Caki2 (cell line): ENCODE data around the gene RAB44. TPM values are rescaled to one million over a fixed set of nuclear protein-coding genes. Genes with fewer than 3 reads are reported as not detected.
A peak's percentile ranks its signal among the peaks of the same experiment; 100 is the strongest.

Experiments used
- DNase-seq: peaks from one replicate; pipeline ENCODE4 v3.0.0-alpha.2; 2015; ENCODE audit warnings: low read depth
- in situ Hi-C: cut with HindIII; loops from 2 replicates; pipeline ENCODE4 v1.10.0; 2016; ENCODE audit warnings: low sequenced_read_pairs, low pct_unique_long_range_greater_than_20kb, mixed read lengths
- total RNA-seq: library from RNA; depleted of rRNA; stranded (reverse); fragments of >200 nt; shearing (Covaris generic); gene quantifications from 2 replicates; pipeline ENCODE4 v1.2.3, GENCODE V29; 2014; ENCODE audit warnings: low replicate concordance

Gene RAB44
- total RNA-seq, 1 experiment from 2014 or later = not detected

DNA sequence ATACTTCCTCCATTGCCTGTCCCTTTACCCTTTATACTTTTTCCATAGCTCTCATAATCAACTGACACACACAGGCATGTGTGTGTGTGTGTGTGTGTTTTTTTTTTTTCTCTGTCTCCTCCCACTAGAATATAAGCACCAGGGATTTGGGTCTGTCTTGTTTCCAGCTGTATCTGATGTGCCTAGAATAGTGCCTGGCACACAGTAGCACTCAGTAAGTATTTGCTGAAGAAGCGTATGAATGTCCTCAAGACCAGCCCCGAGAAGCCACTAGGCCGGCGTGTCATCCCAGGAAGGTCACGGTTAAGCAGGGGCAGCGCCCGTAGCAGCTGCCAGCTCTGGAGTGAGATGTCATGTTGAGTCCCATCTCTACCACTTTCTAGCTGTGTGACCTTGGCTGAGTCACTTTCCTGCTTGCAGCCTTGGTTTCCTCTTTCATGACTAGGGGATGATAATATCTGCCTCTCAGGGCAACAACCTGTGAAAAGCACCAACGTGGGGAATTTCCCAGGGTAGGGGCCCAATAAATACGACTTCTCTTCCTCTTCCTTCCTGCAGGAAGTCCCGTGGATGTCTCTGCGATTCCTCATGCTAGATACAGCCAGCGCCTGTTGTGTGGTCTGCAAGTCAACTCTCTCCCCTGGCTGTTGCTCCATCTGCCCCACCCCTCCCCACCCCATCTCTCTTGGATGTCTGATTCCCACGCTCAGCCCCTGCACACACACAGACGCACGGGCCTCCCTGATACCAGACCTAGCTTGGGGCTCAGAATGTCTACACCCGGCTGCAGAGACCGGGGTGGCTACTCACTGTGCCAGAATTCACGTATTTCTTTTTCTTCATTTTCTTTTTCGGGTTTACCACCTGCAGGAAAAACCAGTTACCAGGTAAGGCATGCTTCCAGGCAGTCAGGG is 58.1 kb downstream of the RAB44 start:
- in situ Hi-C loops = loop anchor here (25.0 kb wide), 1 partner anchor 143 kb away; no protein-coding TSS in a partner anchor
- DNase-seq = peak; percentile 42

DNA sequence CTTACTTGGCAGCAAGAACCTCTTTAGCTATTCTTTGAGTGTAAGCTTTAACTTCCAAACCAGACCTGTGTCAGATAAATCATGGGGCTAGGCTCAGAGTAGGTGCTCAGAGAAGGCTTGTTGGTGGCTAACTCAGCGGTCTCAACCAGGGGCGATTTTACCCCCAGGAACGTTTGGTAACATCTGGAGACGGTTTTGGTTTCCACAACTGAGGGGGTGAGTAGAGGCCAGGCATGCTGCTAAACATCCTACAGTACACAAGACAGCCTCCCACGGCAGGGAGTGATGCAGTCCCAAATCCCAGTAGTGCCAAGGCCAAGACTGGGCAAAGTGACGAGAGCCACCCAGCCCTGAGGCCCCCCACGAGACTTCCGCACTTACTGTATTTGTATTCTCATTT is 59.2 kb downstream of the RAB44 start:
- no peak for DNase-seq
- in situ Hi-C loops = loop anchor here (25.0 kb wide), 1 partner anchor 144 kb away; no protein-coding TSS in a partner anchor

DNA sequence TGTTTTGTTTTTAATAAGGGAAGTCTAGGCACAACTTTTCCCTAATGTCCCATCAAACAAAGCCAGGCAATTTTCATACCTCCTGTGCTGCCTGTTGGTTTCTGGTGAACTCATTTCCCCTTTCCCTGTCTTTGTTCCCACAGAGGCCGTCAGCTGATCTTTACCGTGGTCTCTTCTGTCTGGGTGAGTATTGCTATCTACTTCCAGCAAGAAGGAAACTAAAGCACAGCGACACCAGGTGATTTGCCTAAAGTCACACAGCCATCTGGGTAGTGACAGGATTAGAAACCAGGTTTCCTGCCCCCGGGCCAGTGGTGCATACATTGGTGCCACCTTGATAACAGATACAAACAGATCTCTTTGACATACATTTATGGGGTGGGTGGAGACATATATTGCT is 59.6 kb downstream of the RAB44 start:
- in situ Hi-C loops = loop anchor here (25.0 kb wide), 1 partner anchor 145 kb away; no protein-coding TSS in a partner anchor
- no peak for DNase-seq

DNA sequence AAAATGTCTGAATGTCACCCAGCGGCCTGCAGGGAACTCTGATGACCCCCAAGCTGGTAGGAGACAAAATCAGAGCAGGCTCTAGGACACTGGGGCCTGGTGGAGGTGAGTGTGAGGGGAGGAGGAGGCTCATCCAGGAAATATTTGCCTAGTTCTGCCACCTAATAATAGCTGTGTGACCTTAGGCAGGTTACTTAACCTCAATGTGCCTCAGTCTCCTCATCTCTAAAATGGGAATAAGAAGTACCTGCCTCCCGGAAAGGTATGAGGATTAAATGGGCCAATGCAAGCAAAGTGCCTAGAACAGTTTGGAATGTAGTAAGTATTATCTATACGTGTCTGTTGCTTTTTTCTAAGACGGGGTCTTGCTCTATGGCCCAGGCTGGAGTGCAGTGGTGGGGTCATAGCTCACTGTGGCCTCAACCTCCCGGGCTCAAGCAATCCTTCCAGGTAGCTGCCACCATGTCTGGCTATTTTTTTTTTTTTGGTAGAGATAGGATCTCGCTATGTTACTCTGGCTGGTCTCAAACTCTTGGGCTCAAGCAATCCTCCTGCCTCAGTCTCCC is 60.4 kb downstream of the RAB44 start:
- DNase-seq = no peak
- in situ Hi-C loops = loop anchor here (25.0 kb wide), 1 partner anchor 146 kb away; no protein-coding TSS in a partner anchor

DNA sequence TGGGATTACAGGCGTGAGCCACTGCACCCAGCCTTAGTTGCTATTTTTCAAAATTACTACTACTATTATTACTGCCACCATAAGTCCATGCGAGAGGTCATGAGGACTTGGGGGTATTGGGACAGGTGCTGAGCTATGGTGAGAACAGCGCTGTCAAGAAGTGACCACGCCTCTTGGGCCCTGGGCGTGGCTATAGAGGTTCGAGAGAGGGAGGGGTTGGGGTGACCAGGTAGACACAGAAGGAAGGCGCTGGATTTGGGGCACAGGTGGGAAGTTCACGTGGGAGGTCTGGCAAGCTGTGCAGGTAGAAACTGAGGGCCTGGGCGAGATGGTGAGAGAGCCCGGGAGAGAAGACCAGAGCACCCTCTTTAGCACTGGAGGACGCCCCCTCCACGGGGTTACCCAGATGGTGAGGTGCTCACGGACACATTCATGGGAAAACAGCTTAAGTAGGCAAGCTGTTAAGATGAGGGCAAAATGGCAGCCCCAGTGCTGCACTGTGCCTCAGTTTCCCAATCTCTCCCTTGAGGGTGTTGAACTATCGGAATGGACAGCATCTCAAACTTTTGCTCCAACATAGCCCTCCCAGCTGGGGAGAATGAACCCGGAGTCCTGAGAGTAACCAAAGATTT is 61.0 kb downstream of the RAB44 start:
- in situ Hi-C loops = loop anchor here (25.0 kb wide), 1 partner anchor 146 kb away; no protein-coding TSS in a partner anchor
- no peak for DNase-seq

DNA sequence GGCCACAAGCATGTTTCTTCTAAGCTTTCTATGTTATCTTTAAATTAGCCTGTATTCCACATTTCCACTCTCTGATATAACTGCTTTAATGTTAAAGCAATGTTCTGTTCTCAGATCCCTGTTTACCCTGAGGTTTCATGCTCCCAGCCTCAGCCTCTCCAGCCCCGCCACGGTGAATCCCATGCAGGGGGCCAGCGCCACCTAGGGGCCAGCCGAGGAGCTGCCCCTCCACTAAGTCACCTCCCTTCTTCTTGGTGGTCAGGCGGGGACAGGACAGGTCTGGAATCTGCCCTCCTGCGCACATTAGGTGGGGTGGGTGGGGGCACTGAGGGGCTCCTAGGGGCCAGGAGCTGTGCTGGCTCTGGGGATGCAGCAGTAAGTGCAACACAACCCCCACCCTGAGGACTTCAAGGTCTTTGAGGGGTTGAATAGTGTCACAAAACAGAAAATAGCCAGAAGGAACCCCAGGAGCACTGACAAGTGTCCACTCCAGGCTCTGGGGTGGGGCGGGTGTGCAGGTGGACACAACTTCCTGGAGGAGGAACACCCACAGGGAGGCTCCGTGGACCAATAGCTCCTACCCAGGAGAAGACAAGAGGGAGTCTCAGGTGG is 61.6 kb downstream of the RAB44 start:
- in situ Hi-C loops = loop anchor here (25.0 kb wide), 1 partner anchor 147 kb away; no protein-coding TSS in a partner anchor

DNA sequence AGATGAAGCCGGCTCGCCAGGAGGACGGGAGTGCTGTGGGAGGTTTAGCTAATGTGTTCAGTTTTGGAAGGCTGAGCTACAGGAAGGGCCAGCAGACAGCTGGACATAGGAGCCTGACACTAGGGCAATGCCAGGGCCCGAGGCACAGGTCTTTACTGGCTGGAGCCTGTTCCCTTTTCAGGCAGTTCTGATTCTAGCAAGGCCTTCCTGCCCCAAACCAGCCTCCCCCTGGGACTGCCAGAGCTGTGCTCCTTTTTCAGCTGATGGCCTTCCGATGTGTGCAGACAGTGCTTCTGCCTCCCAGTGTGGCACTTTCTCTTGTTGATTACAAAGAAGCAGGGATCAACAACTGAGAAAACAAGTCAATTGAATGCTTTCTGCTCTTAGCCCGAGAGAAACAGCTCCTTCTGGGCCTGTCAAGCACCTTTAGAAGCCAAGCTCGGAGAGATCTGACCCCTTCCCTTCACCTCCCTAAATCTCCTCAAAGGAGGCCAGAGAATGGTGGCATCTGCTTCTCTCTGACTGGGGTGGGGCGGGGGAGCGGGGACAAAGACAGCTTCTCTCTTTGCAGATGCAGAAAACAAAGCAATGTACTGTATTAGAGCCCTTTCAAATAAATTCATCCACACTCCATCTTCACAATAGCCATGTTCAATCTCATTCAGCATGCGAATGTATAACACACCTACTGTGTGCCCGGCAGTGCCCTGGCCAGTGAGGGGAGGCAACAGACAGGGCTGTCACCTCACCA is 63.2 kb downstream of the RAB44 start:
- no peak for DNase-seq
- in situ Hi-C loops = loop anchor here (25.0 kb wide), 1 partner anchor 149 kb away; no protein-coding TSS in a partner anchor

More for the DNA sequence above, 61.6 kb downstream of the RAB44 start:
- DNase-seq = peak; percentile 64

DNA sequence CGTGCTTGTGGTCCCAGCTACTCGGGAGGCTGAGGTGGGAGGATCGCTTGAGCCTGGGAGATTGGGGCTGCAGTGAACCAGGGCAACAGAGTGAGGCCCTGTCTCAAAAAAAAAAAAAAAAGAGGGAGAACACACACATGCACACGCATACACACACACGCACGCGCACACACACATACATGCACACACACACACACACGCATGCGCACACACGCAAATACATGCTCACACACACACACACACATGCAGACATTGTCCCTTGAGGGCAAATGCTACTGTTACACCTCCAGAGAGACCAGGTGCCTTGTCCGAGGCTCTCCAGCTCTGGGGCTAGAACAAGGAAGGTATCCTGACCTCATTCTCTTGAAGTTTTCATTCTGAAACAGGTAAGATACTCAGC is 64.5 kb downstream of the RAB44 start:
- in situ Hi-C loops = loop anchor here (25.0 kb wide), 1 partner anchor 150 kb away; no protein-coding TSS in a partner anchor
- DNase-seq = no peak

DNA sequence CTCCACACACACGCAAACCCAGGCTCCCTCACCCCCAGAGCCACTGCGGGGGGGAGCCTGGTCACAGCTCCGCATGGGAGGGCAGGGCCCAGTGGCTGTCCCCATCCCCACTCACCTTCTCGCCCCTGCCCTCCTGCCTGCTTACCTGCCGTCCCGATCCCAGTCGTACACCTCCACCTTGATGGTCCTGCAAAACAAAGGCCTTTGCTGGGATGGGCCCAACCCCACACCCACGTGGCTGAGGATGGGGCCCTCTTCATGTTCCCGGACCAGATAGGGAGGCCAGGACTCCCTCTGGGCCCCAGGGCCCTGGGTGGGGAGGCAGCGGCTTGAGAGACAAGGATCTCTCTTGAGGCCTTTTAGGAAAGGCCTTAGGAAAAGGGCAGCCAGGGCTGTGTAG is 67.6 kb downstream of the RAB44 start:
- no peak for DNase-seq
- in situ Hi-C loops = loop anchor here (25.0 kb wide), 1 partner anchor 153 kb away; no protein-coding TSS in a partner anchor

DNA sequence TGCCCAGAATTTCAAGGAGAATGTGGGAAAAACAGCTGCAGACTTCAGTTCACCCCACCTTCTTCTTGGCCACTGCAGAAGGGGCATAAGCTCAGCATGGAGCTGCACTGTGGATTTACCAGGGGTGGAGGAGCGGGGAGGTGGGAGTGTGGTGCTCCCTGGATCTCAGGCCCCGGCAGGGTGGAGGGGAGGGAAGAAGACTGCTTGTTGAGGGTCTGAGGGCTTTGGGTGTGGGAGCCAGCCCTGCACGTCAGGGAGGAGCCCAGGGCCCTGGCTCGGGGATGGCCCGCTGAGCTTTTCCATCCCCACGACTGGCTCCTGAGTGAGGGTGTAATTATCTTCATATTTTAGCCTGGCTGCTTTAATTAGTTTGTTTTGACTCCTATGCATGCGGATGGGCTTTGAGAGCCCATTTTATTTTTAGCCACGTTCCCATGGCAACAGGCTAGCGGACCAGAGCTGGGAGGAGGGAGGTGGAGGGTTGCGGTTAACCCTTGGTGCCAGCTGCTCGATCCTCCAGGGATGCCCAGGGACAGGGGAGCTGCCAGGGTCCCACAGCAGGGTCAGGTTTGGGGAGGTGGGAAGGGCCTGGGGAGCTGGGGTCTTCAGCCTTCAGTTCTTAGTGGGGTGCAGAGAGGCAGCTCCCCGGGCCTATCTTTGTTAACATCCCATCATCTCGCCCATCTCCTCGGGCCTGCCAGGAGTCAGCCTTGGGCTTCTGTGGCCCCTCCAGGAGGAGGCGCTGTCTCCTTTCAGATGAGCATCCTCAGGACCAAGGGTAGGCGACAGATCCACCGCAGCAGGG is 68.2 kb downstream of the RAB44 start:
- in situ Hi-C loops = loop anchor here (25.0 kb wide), 1 partner anchor 153 kb away; no protein-coding TSS in a partner anchor
- peak; percentile 26 for DNase-seq

DNA sequence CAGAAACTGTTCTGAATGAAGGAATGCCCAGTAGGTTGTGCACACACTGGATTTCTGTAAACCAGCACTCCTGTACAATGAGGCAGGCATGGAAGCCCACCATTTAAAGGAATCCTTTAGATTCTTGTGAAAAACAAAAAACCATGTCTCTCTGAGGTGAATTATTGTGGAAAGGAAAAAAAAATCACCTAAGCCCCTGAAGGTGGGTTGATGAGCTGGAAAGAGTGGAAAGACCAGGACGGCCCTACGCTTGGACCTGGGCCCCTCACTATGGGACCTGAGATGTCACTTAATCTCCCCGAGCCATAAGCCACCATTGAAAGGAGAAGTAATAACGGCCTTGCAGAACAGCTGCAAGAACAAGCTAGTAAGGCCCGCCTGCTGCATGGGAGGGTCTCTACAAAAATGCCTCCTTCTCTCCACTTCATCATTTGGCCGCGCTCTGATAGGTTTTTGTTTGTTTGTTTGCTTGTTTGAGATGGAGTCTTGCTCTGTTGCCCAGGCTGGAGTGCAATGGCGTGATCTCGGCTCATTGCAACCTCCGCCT is 68.8 kb downstream of the RAB44 start:
- no peak for DNase-seq
- in situ Hi-C loops = loop anchor here (25.0 kb wide), 1 partner anchor 154 kb away; no protein-coding TSS in a partner anchor

DNA sequence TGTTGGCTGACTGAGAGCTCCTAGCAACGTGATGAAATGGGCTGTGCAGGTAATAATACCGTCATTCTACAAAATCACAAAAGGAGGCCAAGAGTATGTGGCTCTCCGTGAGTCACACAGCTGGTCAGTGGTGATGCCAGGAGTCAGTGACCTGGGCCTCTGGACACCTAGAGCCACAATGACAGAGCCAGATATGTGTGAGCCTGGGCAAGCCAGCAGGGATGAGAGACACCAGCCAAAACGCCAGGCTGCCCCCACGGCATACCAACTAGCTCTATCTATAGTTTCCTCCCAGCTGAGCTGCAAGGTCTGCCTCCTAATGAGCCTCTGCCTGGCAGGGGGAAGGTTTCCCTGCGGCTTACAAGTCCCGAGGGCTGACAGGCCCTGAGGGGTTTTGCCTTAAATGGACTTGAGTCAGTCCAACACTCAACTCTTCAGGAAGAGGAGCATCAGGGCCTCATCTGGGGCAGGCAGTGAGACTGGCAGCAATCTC is 71.6 kb downstream of the RAB44 start:
- no peak for DNase-seq
- in situ Hi-C loops = loop anchor here (25.0 kb wide), 1 partner anchor 157 kb away; no protein-coding TSS in a partner anchor

DNA sequence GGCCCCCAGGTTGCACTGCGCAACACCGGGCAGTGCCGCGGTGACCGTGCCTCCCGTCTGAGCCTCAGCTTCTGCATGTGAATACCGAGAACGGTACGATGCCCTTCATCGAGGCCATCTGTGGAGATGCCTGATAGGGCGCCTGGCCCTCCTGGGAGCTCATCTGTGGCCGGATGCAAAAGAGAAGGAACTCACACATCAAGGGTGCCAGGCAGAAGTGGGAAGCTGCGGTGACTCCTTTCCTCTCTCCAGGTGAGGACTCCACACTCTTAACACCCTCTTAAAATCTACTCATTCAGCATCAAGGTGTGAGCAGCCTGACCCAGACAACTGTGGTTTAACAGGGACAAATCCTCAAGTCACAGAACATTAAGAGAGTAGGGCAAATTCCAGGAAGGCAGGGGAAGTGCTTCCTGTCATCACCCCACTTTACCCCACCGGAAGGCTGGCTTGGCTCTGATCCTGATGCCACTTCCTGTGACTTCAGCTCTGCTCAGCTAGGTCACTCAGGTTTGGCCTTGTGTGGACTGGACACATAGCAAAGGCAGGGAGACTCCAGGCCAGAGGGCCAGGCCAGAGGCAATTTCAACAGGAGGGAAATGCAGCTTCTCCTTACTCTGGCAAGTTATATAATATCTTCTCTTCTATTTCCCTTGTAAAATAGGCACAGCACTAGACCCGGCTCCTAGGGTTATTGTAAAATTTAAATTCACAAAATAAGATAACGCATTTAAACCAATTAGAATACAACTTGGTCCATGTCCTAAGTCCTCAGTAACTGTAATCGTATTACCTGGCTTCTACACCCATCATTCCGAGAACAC is 72.3 kb downstream of the RAB44 start:
- in situ Hi-C loops = loop anchor here (25.0 kb wide), 1 partner anchor 158 kb away; no protein-coding TSS in a partner anchor
- DNase-seq = no peak

DNA sequence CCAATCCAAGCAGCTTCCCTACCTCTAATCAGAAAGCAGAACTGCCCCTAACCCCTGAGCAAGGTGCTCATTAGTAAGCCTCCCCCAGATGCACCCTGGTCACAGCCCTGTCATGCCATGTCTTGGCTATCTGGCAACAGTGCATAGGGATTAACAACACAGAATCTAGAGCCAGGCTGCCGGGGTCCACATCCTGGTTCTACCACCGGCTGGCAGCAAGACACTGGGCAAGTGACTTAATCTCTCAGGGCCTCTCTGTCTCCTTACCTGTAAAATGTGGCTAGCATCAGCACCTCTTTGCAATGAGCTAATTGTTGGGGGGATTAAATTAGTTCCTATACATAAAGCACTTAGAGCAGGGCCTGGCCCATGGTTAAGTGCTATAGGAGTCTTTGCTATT is 73.5 kb downstream of the RAB44 start:
- no peak for DNase-seq
- in situ Hi-C loops = loop anchor here (25.0 kb wide), 1 partner anchor 159 kb away; no protein-coding TSS in a partner anchor

DNA sequence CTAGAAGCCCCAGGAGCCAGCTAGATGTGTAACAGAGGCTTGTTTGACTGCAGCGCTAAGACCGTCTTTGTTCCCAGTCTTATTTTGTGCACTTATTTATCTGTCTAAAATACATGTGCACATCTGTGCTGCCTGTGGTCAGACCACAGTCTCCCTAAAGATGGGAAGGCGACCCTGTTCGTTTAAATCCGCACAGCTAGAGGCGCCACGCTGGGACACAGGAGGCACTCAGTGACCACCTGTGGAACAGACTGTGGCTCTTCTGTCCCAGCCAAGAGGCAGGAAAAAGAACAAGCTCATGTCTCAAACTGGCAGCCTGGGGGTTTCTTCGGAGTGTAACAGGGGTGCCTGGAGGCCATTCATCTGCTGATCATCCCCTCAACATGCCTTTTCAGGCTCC is 74.8 kb downstream of the RAB44 start:
- DNase-seq = no peak
- in situ Hi-C loops = loop anchor here (25.0 kb wide), 1 partner anchor 160 kb away; no protein-coding TSS in a partner anchor
